Spleen (tissue), 7 donors: Measurements from ENCODE around the gene DIAPH1.

ENCODE experiments used
- CTCF ChIP-seq, 11 experiments: fragments of 200-600 bp in 7 of 11; fragments of 450-650 bp in 4 of 11; sonication (generic) in 4 of 11; IDR thresholded peaks in 8 of 11; conservative IDR thresholded peaks in 3 of 11; 1 replicate in 7 of 11; 2 replicates in 4 of 11; pipeline versions ENCODE4 v1.4.0 to v1.8.0; 2016 to 2021; ENCODE audit warnings: antibody characterized with exemption in 11 of 11, inconsistent platforms in 4 of 11, mild to moderate bottlenecking in 1 of 11
- POLR2A ChIP-seq, 3 donors: fragments of 450-650 bp; IDR thresholded peaks; one replicate each; pipeline ENCODE4 v1.5.1; 2017; ENCODE audit warnings: antibody characterized with exemption in 3 of 3, mild to moderate bottlenecking in 1 of 3
- POLR2AphosphoS5 ChIP-seq, 3 donors: sonication (generic); formaldehyde crosslinking; IDR thresholded peaks; one replicate each; pipeline ENCODE4 v1.5.1; 2017; ENCODE audit warnings: antibody characterized with exemption in 3 of 3
- donor health status: DM: no; HTN: no; CAD: no; lungs with moderate emphysema.
- donor health status: DM: no; HTN: no; CAD: no.
- donor health status: DM: no; HTN: no; CAD: no.

GRCh38 chr5:141527426-141527825 is 91.4 kb downstream of the DIAPH1 start:
- no peak for TF ChIP-seq POLR2A (IDR thresholded peaks at IDR 0.05)
- TF ChIP-seq CTCF (IDR thresholded peaks at IDR 0.05 in 8 of 11, conservative IDR thresholded peaks at IDR 0.05 in 3 of 11): no peak
- no peak for TF ChIP-seq POLR2AphosphoS5 (IDR thresholded peaks at IDR 0.05)
